Thyroid gland (tissue), 4 donors: ENCODE data around the gene NFKBIB. TPM values are rescaled to one million over a fixed set of nuclear protein-coding genes. Genes with fewer than 3 reads are reported as not detected.
"Not testable (repeated sequence)": the region's sequence is repeated elsewhere in the genome, so short reads cannot be mapped to it uniquely, and the experiment has no call there.

Experiments
- DNase-seq, 2 donors: peaks; one replicate each; pipeline ENCODE4 v3.0.0-alpha.2; 2019
- H3K27ac ChIP-seq, 3 donors: fragments of 200-600 bp; sonication (generic); 1 replicate in 2 of 3; 2 replicates in 1 of 3; pipeline ENCODE4 v1.5.1; 2016 to 2019; ENCODE audit warnings: mild to moderate bottlenecking in 1 of 3, moderate library complexity in 1 of 3
- H3K27me3 ChIP-seq: fragments of 200-600 bp; sonication (generic); one replicate; pipeline ENCODE4 v1.5.1; 2019
- H3K36me3 ChIP-seq, 2 donors: fragments of 200-600 bp; sonication (generic); one replicate each; pipeline ENCODE4 v1.5.1; 2016 to 2019
- H3K4me1 ChIP-seq, 2 donors: fragments of 200-600 bp; sonication (generic); one replicate each; pipeline ENCODE4 v1.5.1; 2017 to 2019
- H3K4me3 ChIP-seq, 3 donors: fragments of 200-600 bp; sonication (generic); replicated peaks in 1 of 3; 1 replicate in 2 of 3; 2 replicates in 1 of 3; pipeline ENCODE4 v1.5.1; 2016; ENCODE audit warnings: mild to moderate bottlenecking in 1 of 3
- H3K9me3 ChIP-seq: fragments of 200-600 bp; sonication (generic); one replicate; pipeline ENCODE4 v1.5.1; 2017
- POLR2A ChIP-seq, 2 donors: fragments of 450-650 bp; IDR thresholded peaks; one replicate each; pipeline ENCODE4 v1.6.1; 2017; ENCODE audit warnings: antibody characterized with exemption in 2 of 2, mild to moderate bottlenecking in 2 of 2, moderate library complexity in 1 of 2
- WGBS, 2 donors: methylation state at CpG; one replicate each; pipeline ENCODE4 v1.1.5; 2017; 5-methylcytosine and 5-hydroxymethylcytosine counted together
- intact Hi-C: fragments of 100-400 bp; cut with DNase I; formaldehyde crosslinking; loops from one replicate; pipeline ENCODE4 v1.15.1; 2023
- total RNA-seq, 4 donors: library from RNA; depleted of rRNA; stranded (reverse); fragments of >200 nt; gene quantifications; one replicate each; pipeline ENCODE4 v1.2.3, GENCODE V29; 2016
- TF ChIP-seq, protein P1 (sequence below), 6 experiments: fragments of 200-600 bp in 3 of 6; fragments of 450-650 bp in 3 of 6; sonication (generic) in 3 of 6; IDR thresholded peaks; one replicate each; pipeline ENCODE4 v1.5.1; 2016 to 2019; ENCODE audit warnings: antibody characterized with exemption in 6 of 6, mild to moderate bottlenecking in 2 of 6, inconsistent platforms in 1 of 6, moderate library complexity in 1 of 6

The NFKBIB gene
- total RNA-seq, 4 donors from 2014 or later: 18.6 to 23.7 (median 21.2) TPM

DNA sequence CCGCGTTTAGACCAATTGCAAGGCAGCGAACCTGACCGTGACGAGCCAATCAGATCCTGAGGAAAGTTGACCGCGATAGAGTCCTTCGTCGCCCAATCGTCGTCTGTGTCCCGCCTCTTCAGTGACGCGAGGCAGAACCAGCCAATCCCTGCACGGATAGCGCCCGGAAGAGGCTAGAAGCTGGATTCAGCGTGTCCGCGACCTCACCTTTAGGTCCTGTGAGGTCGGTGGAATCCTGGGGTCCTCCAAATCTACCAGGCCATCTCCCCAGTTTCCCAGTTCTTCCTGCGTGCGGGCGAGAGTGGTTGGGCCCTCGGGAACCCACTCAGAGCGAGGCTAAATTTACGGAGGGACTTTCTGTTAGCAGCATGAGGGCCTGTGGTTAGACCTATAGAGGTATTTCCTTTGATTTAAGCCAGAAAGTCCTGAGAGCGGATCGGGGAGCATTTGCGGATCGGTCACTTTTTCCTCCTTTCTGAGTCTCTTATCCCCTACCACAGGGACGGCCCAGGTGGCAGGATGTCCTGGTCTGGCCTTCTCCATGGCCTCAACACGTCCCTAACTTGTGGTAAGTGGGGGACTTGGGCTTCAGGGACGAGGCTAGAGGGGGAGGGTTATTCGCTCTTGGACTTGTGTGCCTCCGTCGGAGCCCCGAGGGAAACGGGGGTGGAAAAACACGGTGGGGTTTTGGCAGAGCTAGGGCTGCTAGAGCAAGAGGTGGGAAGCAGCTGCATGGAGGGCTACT, 31.2 kb downstream of the NFKBIB start, which contains the start of gene MRPS12:
MRPS12 (plus strand) TSS at position 169 of the 745 bp plus-strand sequence; CDS start at position 520, 351 bp downstream.
- 0 to 2% methylated on average over 21 to 39 of the region's 40 CpGs for WGBS, 2 donors
- TF ChIP-seq, protein P1, sequence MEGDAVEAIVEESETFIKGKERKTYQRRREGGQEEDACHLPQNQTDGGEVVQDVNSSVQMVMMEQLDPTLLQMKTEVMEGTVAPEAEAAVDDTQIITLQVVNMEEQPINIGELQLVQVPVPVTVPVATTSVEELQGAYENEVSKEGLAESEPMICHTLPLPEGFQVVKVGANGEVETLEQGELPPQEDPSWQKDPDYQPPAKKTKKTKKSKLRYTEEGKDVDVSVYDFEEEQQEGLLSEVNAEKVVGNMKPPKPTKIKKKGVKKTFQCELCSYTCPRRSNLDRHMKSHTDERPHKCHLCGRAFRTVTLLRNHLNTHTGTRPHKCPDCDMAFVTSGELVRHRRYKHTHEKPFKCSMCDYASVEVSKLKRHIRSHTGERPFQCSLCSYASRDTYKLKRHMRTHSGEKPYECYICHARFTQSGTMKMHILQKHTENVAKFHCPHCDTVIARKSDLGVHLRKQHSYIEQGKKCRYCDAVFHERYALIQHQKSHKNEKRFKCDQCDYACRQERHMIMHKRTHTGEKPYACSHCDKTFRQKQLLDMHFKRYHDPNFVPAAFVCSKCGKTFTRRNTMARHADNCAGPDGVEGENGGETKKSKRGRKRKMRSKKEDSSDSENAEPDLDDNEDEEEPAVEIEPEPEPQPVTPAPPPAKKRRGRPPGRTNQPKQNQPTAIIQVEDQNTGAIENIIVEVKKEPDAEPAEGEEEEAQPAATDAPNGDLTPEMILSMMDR (IDR thresholded peaks at IDR 0.05): no peak
- TF ChIP-seq POLR2A (IDR thresholded peaks at IDR 0.05): peak in 1 of 2 donors; percentile 58
- intact Hi-C loops: no loop called here
- H3K27ac ChIP-seq: peak within 1 kb of the TSS; percentile 59 to 86 (median 76)
- H3K4me3 ChIP-seq: peak within 1 kb of the TSS; percentile 9 to 68 (median 42)
- peak; percentile 99 for DNase-seq
- no peaks in the 10 kb centered on the region for H3K27me3 ChIP-seq
- H3K9me3 ChIP-seq: no peaks in the 10 kb centered on the region
- H3K36me3 ChIP-seq: no peaks in the 10 kb centered on the region
- H3K4me1 ChIP-seq: peaks cover 0 to 17% of the 10 kb centered on the region in 2 donors

DNA sequence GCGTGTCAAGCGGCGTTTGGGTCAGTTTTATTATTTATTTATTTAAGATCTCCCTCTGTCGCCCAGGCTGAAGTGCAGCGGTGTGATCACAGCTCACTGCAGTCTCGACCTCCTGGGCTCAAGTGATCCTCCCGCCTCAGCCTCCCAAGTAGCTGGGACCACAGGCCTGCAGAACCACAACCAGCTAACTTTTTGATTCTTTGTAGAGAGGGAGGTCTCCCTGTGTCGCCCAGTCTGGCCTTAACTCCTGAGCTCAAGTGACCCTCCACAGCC, 31.7 kb downstream of the NFKBIB start:
- Histone ChIP-seq H3K27ac (no peak overlapping the region), H3K36me3 (no peaks in the 10 kb centered on the region), H3K4me1 (peaks cover 0 to 17% of the 10 kb centered on the region in 2 donors), H3K9me3 (no peaks in the 10 kb centered on the region), H3K4me3 (peak overlapping the region in 2 of 3 donors; percentile 41 to 68), H3K27me3 (no peaks in the 10 kb centered on the region)
- intact Hi-C loops: no loop called here
- TF ChIP-seq, protein P1 (IDR thresholded peaks at IDR 0.05): no peak
- TF ChIP-seq POLR2A (IDR thresholded peaks at IDR 0.05): no peak
- no peak for DNase-seq
- WGBS, 2 donors: 27 to 30% methylated on average over 8 of the region's 8 CpGs

DNA sequence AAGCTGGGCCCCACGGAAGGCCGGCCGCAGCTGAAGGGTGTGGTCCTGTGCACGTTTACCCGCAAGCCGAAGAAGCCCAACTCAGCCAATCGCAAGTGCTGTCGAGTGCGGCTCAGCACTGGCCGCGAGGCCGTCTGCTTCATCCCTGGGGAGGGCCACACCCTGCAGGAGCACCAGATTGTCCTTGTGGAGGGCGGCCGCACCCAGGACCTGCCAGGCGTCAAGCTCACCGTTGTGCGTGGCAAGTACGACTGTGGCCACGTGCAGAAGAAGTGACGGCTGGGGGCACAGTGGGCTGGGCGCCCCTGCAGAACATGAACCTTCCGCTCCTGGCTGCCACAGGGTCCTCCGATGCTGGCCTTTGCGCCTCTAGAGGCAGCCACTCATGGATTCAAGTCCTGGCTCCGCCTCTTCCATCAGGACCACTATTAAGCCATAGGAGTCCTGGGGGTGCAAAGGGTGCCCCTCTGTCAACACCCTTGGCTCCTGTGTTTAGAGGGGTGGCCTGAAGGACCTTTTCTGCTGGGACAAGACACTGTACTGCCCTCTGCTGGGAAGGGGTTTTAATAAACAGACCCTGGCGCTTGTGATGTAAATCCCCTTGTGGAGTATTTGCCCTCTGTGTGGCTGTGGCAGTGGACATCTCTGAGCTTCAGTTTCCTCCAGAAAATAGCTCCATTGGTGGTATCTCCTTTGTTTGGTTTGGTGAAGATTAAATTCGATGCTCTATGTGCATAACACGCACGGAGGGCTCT, 32.8 kb downstream of the NFKBIB start:
- DNase-seq: peak in 1 of 2 donors; percentile 9
- Histone ChIP-seq H3K27me3 (no peaks in the 10 kb centered on the region), H3K9me3 (no peaks in the 10 kb centered on the region), H3K27ac (no peak overlapping the region), H3K4me1 (peaks cover 0 to 17% of the 10 kb centered on the region in 2 donors), H3K36me3 (no peaks in the 10 kb centered on the region), H3K4me3 (no peak overlapping the region)
- TF ChIP-seq, protein P1 (IDR thresholded peaks at IDR 0.05): no peak
- TF ChIP-seq POLR2A (IDR thresholded peaks at IDR 0.05): no peak
- intact Hi-C loops: no loop called here
- WGBS, 2 donors: 86 to 97% methylated on average over 18 to 21 of the region's 29 CpGs

DNA sequence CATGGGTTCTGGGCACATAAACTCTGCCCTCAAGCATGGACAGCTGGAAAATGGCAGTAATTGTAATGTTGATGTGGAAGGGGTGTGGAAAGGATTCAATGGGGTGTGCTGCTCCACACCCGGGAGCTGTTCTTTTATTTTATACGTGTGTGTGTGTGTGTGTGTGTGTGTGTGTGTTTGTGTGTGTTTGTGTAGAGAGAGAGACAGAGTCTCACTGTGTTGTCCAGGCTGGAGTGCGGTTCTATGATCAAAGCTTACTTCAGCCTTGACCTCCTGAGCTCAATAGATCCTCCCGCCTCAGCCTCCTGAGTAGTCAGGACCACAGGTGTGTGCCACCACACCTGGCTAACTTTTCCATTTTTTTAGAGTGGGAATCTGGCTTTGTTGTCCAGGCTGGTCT, 33.8 kb downstream of the NFKBIB start:
- intact Hi-C loops: no loop called here
- TF ChIP-seq, protein P1 (IDR thresholded peaks at IDR 0.05): no peak
- no peak for TF ChIP-seq POLR2A (IDR thresholded peaks at IDR 0.05)
- 67 to 80% methylated on average over 4 of the region's 4 CpGs for WGBS, 2 donors

DNA sequence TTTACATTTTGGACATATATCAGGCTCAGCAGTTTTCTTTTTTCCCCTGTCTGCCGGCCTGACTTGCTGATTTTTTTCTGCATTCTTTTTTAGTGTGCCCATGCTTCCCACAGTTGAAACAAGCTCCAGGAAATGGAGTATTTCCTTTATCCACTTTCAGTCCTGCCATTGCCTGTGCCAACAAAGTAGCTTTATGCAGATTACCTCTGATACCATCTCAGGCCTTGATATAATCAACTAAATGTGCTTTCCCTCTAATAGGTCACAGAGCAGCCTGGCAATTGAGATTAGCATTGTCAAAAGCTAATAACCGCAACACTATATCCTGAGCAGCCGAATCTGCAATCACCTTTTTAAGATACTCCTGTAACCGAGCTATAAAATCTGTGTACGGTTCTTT, 40.2 kb downstream of the NFKBIB start:
- Histone ChIP-seq H3K27ac (no peak overlapping the region), H3K36me3 (no peaks in the 10 kb centered on the region), H3K9me3 (no peaks in the 10 kb centered on the region), H3K4me3 (no peak overlapping the region), H3K4me1 (no peaks in the 10 kb centered on the region), H3K27me3 (no peaks in the 10 kb centered on the region)
- TF ChIP-seq, protein P1 (IDR thresholded peaks at IDR 0.05): no peak
- TF ChIP-seq POLR2A (IDR thresholded peaks at IDR 0.05): no peak
- no peak for DNase-seq
- intact Hi-C loops: loop anchor here (10.0 kb wide), 1 partner anchor 405 kb away; no protein-coding TSS in a partner anchor
- WGBS, 2 donors: 44 to 60% methylated on average over 5 of the region's 5 CpGs

More for the DNA sequence above, 33.8 kb downstream of the NFKBIB start:
- Histone ChIP-seq H3K9me3 (no peaks in the 10 kb centered on the region), H3K4me3 (no peak overlapping the region), H3K27ac (no peak overlapping the region), H3K36me3 (no peaks in the 10 kb centered on the region), H3K27me3 (no peaks in the 10 kb centered on the region), H3K4me1 (peaks cover 0 to 17% of the 10 kb centered on the region in 2 donors)
- DNase-seq: no peak

DNA sequence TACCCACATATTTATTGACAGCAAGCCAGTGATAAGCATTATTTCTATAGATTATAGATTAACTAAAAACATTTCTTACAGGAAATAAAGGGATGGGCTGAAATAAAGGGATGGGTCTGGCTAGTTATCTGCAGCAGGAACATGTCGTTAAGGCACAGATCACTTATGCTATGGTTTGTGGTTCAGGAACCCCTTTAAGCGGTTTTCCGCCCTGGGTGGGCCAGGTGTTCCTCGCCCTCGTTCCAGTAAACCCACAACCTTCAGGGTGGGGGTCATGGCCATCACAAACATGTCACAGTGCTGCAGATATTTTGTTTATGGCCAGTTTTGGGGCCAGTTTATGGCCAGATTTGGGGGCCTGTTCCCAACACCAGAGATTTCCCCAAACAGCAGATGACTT, 41.7 kb downstream of the NFKBIB start:
- DNase-seq, H3K36me3 ChIP-seq, H3K27ac ChIP-seq, H3K9me3 ChIP-seq, H3K4me1 ChIP-seq, H3K4me3 ChIP-seq, H3K27me3 ChIP-seq: not testable (repeated sequence)
- intact Hi-C loops: loop anchor here (10.0 kb wide), 1 partner anchor 407 kb away; no protein-coding TSS in a partner anchor
- WGBS, 2 donors: 83 to 90% methylated on average over 5 of the region's 5 CpGs
